HG03571 (cell line): Measurements from ENCODE around the gene HSDL2.
"Not testable (repeated sequence)": the region's sequence is repeated elsewhere in the genome, so short reads cannot be mapped to it uniquely, and the experiment has no call there.

ENCODE experiments used
- ATAC-seq: cut with Tn5 transposase; IDR thresholded peaks from one replicate; pipeline ENCODE4 v1.9.1; 2021; ENCODE audit not compliant: unreplicated experiment

HSDL2 gene

DNA sequence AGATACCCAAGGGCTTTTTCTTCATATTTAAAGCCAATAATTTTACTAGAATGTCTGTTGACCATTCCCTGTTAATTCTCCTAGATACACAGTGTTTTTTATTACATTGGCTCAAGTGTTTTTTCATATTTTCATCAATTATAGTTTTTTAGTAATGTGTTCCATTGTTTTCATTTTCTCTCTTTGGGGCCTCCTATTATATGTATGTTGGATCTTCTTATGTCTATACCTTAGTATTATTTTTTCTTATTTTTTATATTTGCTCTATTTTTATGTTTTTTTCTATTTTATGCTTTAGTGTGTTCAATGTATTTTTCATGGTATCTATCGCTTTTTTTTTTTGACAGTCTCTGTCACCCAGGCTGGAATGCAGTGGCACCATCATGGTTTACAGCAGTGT lies 114.2 kb downstream of the HSDL2 start:
- ATAC-seq = no peak

DNA sequence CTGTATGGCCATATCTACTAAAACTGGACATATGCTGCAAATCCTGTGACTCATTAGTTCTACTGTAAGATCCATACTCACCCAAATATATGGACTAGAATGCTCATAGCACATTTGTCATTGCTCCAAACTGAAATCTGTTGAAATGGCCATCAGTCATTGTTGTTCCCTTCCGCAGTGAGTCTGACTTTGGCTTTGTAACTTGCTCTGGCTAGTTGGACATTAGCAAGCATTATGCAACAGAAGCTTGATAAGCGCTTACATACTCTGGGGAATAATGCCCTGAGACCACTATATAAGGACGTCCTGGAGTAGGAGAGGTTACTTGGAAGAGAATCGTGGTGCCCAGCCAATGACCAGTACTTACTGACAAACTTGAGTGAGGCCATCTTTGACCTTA lies 115.7 kb downstream of the HSDL2 start:
- ATAC-seq = no peak

DNA sequence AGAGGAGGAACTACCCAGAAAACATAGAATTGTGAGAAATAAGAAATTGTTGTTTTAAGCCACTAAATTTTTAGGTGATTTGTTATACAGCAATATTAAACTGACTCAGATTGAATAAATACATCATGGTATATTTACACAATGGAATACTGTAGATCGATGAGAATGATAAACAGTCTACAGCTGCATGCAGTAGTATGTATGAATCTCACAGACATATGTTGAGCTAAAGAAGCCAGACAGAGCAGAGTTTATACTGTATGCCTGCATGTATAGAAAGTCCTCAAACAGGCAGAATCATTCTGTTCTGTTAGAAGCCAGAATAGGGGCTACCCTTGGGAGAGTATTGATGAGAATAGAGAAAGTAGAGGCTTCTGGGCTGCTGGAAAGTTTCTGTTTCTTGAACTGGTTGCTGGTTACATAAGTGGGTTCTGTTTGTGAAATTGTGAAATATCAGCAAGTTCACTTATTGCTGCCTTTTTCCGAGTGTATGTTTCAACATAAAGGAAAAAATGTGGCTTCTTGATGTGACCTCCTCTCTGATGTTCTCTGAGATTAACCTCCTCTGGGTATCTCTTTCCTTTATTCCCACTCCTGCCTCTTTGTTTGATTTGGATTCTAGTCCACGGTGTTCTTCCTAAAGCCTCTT lies 116.3 kb downstream of the HSDL2 start:
- ATAC-seq = no peak

DNA sequence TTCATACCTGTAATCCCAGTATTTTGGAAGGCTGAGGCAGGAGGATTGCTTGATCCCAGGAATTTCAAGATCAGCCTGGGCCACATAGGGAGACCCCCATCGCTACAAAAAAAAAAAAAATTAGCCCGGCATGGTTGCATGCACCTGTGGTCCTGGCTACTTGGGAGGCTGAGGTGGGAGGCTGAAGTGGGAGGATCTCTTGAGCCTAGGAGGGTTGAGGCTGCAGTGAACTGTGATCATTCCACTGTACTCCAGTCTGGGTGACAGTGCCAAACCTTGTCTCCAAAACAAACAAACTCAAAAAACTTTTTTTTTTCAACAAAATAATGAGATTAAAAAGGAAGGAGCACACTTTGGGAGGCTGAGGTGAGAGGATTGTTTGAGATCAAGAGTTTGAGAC lies 120.9 kb downstream of the HSDL2 start:
- ATAC-seq = no peak

GRCh38 chr9:112501287-112501686 lies 121.4 kb downstream of the HSDL2 start:
- ATAC-seq = no peak

- ATAC-seq = no peak
Measured at GRCh38 chr9:112502175-112502946, 122.5 kb downstream of the HSDL2 start.

GRCh38 chr9:112503170-112503569 lies 123.3 kb downstream of the HSDL2 start:
- no peak for ATAC-seq

DNA sequence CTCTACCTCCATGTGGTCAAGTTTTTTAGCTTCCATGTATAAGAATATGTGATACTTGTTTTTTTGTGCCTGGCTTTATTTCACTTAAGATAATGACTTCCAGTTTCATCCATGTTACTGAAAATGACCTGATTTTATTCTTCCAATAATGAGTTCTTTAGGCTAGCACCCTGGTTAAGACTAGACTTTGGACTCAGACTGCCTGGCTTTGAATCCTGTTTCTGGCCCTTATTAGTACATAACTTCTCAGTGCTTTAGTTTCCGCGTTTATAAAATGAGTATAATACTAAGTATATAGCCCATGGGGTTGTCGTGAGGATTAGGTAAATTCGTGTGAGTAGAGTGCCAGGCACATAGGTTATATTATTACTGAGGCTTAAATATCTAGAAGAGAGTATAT lies 125.2 kb downstream of the HSDL2 start:
- ATAC-seq = no peak

- ATAC-seq = no peak
Measured at GRCh38 chr9:112505607-112506006, 125.7 kb downstream of the HSDL2 start.

GRCh38 chr9:112506571-112506970 lies 126.7 kb downstream of the HSDL2 start:
- ATAC-seq = no peak

DNA sequence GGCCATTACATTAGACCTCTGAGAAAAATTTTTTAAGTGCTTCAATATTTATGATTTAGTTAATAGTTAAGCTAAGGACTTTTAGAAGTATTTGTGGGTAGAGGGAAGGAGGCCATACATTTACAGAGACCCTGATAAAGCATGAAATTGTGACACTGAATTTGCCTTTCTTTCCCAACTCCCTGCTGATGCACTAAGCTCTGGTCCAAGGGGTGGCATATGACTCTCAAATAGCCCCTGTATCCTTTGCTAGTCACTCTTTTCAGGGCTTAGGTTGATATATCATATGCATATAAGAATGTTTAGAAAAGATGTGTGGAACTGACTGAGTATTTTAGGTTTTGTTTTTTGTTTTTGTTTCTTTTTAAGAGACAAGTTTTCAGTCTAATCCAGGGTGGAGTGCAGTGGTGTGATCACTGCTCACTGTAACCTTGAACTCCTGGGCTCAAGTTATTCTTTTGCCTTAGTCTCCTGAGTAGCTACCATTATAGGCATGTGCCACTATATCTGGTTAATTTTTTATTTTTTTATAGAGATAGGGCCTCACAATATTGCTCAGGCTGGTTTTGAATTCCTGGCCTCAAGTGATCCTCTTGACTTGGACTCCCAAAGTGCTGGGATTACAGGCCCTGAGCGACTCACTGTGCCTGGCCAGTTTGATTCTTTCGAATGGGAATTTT lies 127.2 kb downstream of the HSDL2 start:
- no peak for ATAC-seq

DNA sequence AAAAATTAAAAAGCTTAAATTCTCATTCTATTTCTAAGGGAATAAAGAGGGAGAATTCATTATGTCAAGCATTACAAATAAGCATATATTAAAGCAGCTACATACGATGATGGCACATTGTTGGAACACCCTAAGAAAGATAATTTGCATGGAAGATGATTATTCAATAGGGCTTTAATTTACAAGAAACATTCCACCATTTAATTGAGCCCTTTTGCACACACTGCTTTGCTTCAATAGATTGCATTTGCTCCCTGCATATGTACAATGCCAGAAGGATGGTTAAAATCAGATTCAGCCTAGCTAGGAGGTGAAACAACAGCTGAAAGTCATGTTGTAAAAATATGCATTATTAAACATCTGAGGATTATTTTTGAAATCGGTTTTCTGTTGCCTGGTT lies 128.5 kb downstream of the HSDL2 start:
- ATAC-seq = no peak

- not testable (repeated sequence) for ATAC-seq
Measured at GRCh38 chr9:112512377-112512776, 132.5 kb downstream of the HSDL2 start.

DNA sequence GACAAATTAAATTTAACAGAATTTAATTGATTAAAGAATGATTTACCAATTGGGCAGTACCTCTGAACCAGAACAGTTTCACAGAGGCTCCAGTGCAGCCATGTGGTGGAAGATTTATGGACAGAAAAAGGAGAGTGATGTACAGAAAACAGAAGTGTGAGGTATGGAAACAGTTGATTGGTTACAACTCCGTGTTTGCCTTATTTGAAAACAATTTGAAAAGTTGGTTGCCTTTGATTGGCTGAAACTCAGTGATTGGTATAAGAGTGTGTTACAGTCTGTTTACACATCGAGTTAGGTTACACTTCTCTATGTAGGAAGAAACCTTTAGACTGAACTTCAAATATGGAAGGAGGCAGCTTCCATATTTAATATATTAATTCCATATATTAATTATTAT lies 136.9 kb downstream of the HSDL2 start:
- no peak for ATAC-seq

GRCh38 chr9:112520069-112520468 lies 140.2 kb downstream of the HSDL2 start:
- no peak for ATAC-seq

GRCh38 chr9:112520656-112521055 lies 140.7 kb downstream of the HSDL2 start:
- no peak for ATAC-seq
